ENCODE results near the gene LORICRIN.
"Not testable (repeated sequence)": the region's sequence is repeated elsewhere in the genome, so short reads cannot be mapped to it uniquely, and the experiment has no call there.

The LORICRIN gene, protein sequence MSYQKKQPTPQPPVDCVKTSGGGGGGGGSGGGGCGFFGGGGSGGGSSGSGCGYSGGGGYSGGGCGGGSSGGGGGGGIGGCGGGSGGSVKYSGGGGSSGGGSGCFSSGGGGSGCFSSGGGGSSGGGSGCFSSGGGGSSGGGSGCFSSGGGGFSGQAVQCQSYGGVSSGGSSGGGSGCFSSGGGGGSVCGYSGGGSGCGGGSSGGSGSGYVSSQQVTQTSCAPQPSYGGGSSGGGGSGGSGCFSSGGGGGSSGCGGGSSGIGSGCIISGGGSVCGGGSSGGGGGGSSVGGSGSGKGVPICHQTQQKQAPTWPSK

DNA sequence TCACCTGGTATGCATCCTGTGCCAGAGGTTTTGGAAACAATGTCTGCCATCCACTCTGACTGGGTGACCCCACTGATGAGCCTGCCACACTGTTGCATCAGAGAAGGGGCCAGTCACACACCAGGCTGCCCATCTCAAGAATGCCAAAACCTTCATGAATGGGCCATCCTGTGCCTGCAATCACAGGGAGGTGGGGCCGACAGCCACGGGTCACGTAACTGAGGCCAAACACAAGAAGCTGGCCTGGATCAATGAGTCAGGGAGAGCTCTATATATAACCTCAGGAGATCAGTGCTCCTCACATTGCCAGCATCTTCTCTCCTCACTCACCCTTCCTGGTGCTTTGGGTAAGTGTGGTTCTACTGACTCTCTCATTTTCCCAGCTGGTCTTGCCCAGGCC lies at the start of gene LORICRIN:
Gene LORICRIN (plus strand): TSS at position 301 of the 400 bp plus-strand sequence. CDS start 1,263 bp downstream, outside the sequence.
- no peak for DNase-seq

DNA sequence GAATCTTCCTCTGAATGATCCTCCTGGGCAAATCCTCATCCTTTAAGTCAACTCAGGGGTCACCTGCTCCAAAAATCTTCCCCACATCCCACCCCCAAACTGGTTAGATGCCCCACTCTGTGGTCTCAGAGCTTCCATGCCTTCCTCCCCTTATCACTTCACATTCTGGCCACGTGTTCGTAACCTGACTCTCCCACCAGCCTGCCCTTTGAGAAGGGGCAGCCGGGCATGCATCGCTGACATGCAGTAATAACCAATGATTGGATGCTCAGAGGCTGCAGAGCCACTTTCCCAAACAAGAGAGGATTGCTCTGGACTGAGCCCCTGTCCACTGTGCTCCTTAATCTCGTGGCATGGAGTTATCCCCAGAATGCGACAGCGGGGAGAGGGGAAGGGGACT lies 49.3 kb upstream of the LORICRIN start:
- no peak for DNase-seq

DNA sequence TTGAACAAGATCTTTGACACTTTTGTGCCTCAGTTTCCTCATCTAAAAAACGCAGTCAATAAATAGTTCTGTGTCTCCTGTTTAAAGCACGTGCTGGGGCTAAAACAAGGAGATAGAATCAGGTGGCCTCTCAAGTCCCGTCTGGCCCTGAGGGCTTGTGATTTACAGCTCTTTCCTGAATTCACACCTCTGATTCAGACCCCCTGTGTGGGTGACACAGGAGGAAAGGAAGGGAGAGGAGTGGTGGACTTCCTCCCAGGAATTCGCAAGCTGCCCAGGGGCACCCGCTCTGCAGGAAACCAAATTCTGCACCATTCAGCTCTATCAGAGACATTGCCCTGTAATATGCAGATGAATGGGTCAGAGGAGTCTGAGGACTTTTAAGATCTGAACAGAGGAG lies 47.3 kb upstream of the LORICRIN start:
- DNase-seq, result no peak

DNA sequence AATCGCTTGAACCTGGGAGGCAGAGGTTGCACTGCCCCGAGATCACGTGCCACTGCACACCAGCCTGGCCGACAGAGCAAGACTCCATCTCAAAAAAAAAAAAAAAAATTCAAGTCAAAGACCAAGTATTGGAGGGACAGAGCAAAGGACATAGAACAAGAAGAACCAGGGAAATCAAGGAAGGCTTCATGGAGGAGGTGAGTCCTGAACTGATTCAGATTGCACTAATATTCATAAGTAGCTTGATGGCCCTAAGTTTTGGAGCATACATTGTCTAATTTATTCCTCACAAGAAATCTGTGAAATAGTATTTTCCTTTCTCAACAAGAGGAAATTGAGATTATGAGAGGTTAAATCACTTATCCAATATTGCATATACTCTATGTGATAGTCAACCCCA lies 46.0 kb upstream of the LORICRIN start:
- no peak for DNase-seq

DNA sequence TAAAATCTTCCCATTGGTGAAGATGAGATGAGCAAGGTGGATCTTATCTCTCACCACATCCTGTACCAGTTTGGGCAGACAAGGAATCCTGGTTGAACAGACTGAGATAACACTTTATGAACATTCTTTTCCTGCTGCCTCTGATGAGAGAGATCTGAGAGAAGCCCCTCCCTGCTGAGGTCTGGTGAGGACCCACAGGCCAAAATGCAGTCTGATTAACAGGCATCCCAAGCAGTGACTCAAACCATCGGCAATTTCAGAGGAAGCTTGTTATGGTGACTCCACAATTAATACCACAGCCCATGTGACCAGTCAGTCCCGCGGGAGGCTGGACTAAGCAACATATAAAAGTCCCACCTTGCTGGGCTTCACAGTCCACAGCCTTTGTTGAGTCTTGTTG lies 42.3 kb upstream of the LORICRIN start, which contains the start of gene PRR9:
Gene PRR9 (plus strand): TSS at position 373 of the 400 bp plus-strand sequence. CDS start 561 bp downstream, outside the sequence.
- no peak for DNase-seq

DNA sequence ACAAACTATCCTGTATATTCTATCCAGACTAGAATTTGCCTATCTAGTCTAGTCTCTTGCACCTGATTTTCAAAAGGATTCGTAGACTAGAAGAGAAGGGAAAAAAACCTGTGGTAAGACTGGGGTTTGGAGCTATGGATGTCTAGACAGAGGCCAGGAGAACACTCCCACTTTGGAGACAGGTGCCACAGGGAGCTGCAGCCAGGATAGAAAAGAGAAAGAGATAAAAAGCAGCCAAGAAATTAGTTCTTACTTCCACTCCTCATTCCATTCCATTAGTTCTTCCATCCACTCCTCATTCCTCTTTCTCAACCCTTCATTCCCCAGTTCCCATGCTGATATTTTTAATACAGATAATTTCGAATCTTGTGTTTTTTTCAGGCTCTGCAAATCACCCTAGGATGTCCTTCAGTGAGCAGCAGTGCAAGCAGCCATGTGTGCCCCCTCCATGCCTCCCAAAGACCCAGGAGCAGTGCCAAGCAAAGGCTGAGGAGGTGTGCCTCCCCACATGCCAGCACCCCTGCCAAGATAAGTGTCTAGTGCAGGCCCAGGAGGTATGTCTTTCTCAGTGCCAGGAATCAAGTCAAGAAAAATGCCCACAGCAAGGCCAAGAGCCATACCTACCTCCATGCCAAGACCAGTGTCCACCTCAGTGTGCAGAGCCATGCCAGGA lies 41.6 kb upstream of the LORICRIN start:
- no peak for DNase-seq

DNA sequence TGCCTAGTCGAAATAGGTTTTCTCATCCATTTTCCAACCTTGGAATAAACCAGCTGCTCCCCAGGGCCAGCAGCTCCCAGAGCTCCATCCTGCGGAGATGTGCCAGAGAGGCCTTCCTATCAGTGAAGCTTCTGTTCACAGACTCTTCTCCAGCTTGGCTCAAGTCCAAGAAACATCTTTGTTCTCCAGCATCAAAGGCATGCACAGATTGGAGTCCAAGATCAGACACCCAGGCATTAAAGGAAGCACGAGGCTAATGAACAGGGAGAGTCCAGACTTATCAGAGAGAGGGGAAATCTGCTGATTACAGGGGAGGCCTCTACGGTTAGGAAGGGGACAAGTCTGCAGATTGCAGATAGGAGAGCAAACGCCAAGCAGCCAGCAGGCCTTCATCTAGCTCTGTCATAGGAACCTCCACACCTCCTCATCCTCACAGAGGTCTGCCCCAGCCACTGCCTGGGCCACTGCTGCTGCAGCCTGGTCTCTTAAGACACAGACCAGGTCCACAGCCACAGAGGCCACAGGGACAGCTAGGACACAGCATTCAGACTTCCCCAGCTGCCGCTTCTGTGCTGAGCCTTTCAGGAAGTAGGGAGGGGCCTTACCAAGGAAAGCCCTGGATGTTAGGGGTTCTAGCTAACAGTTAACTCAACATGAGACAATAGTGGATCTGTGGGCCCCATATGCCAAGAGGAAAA lies 38.7 kb upstream of the LORICRIN start:
- DNase-seq, result no peak

DNA sequence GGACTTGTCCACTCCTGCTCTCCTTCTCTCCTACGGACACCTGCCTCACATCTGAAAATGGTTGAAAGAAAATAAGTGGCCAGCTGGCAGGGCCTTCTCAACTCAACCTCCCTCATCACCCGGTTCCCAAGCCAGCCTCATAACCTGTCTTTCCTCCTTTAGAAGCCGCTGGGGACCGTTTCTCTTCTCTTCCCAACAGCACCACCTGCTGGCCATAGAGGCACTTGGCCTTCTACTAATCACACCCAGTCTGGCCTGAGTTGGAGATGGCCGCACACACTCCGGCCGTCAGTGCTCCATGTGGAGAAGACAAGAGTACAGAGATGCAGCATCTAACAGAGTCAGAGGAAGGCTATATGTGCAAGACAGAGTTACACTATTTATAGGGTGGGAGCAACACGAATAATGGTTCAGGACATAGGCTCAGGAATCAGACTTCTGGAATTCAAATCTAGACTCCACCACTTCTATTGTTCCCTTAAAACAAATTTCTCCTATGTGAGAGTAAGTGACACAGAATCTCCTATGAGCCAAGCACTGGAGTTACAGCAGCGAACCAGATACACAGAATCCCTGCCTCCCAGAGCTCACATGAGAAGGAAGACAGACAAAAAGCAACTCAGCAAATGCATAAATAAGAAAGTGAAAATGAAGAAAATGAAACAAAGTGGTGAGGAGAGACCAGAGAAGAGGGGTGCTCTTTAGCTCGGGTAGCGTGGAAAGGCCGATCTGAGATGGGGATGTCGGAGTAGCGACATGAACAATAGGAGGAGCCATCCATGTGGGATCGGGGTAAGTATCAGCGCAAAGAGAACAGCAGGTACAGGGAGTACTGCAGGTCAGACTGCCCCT lies 36.2 kb upstream of the LORICRIN start:
- DNase-seq, result peak; percentile 21

DNA sequence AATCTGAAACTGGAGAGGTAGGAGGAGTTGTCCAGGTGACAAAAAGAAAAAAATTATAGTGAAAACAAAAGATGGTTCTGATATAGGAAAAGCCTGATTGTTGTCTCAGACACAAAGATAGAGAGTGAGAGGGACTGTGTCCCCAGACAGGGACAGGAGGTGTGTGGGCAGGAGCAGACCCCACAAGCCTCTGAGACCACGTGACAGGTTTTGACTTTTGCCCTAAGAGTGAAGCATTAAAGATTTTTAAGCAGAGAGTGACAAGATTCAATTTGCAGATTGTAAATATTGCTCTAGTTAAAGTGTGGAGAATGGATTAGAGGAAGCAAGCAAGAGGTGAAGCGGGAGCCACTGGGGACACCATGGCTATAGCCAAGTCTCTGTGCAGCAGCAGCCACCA lies 31.7 kb upstream of the LORICRIN start:
- DNase-seq, result no peak

DNA sequence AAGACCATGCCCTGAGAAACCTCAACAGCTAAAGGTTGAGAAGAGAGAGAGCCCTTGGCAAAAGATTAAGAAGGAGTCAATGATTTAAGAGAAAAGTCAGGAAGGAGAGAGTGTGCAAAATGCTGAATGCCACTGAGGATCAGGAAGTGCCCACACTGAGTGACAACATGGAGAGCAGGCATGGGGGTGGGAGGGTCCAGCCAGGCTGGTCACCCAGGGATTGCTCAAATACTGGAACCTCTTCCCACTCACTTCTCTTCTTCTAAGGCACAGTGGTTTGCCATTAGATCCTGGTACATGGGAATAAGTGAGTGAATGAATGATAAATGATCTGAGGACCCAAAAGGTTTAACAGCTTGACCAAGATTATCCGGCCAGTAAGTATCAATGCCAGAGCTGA lies 31.0 kb upstream of the LORICRIN start:
- no peak for DNase-seq

DNA sequence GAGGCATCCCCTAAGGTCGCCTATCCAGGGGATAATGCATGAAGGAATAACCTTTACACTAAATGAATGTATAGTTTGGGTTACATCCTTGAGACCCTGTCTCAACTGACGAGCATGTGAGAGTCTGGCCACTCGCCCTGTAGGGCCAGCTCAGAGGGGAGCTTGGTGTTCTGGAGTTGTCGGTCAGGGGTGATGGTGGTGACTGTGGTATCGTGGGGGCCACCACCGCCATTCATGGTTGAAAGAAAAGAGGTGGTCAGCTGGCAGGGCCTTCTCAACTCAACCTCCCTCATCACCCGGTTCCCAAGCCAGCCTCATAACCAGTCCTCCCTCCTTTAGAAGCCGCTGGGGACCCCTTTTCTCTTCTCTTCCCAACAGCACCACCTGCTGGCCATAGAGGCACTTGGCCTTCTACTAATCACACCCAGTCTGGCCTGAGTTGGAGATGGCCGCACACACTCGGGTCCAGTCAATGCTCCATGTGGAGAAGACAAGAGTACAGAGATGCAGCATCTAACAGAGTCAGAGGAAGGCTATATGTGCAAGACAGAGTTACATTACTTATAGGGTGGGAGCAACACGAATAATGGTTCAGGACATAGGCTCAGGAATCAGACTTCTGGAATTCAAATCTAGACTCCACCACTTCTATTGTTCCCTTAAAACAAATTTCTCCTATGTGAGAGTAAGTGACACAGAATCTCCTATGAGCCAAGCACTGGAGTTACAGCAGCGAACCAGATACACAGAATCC lies 30.2 kb upstream of the LORICRIN start:
- not testable (repeated sequence) for DNase-seq

DNA sequence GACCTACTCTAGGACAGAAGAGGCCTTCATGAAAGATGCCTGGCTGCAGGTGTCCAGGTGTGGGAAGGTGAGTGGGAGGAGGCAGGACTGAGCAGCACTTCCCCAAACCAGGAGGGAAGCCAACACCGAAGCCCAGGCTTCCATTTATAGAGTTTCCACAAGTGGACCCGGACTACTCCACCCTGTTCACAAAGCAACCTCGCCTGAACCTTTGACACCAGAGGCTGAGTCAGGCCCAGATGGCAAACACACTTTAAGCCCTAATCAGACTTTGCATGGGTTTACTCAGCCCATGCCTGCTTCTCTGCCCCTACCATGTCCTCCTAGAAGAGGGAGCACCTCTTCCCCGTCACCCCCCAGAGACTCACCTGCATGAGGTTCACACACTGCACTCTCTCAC lies 28.1 kb upstream of the LORICRIN start:
- no peak for DNase-seq

DNA sequence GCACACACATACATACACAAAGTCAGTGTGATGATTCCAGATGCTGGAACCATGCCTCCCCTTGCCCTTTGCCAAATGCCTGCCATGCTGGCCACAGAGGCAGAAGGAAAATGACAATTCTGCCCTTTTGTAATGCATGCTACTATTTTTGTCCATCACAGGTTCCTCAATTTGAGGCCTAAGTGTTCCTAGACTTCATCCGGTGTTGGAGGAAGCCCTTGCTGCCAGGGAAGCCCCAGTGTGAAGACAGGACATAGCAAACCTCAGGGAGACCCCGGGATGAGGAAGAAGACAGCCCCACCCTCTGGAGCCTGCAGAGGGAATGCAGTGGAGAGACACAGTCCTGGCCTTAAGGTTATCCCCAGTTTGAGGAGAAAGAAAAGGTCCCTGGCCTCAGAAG lies 27.7 kb upstream of the LORICRIN start:
- DNase-seq, result no peak

DNA sequence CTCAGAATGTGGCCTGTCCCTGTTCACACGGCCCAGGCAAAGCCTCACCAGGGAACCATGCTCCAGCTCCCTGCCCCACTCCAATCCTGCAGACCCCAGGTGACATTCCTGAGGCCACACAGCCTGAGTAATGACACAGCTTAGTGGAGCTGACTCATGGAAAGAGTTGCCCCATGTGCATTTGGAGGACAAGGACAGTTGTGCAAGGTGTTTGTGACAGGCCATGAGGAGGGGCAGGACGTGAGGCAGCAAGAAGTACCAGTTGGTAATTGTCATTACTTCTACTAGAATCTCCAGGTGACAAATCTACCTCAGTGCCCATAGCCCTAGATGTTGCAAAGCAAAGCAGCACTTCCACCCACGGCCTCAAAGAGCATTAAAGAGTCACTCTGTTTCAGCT lies 26.9 kb upstream of the LORICRIN start:
- no peak for DNase-seq

DNA sequence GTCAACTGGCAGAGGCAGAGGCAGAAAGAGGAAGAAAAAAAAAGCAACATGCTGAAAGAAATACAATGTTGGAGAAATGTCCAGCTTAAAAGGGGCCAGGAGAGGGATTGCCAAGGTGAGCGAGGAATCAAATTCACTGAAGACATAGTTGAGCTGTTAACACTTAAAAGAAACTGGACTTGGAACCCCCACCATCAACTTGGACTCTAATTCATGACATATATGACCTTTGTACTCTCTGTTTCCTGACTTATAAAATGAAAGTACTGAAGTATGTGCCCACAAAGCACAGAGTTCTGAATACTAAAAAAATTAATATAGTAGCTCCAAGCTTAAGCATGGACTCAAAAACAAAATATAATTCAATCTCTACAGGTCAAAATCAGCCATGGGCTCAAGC lies 26.0 kb upstream of the LORICRIN start:
- no peak for DNase-seq

DNA sequence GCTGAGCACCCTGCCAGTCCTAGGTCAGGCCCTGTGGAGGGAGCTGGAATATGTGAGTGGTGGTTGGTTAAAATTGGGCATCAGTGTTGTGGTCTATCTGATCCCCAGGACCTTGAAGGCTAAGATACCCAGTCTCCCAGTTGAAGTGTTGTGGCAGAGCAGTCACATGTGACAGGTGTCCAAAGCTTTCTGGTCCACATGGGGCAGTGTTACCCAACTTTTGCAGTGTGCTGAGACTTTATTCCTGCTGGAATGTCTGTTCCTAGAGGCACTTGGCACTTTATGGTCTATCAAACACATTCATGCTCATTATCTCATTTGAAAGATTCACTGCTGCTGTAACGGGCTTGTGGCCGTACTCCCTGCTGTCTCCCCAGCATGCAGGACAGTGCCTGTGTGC lies 21.0 kb upstream of the LORICRIN start:
- no peak for DNase-seq

DNA sequence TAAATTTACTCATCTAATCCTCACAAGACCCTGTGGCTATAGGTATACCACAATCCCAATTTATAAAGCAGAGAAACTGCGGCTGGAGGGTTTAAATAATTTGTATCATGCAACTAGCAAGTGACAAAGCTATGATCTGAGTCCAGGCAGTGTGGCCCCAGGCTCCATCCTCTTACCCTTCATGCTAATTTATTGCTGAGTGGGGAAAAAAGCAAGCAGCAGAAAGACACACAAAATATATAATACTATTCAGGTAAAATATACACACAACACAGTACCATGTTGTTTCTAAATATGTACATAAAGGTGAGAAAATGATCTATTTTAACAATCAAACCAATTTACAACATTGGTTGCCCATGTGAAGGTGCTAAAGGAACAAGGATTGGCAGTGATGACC lies 17.3 kb upstream of the LORICRIN start:
- DNase-seq, result no peak

DNA sequence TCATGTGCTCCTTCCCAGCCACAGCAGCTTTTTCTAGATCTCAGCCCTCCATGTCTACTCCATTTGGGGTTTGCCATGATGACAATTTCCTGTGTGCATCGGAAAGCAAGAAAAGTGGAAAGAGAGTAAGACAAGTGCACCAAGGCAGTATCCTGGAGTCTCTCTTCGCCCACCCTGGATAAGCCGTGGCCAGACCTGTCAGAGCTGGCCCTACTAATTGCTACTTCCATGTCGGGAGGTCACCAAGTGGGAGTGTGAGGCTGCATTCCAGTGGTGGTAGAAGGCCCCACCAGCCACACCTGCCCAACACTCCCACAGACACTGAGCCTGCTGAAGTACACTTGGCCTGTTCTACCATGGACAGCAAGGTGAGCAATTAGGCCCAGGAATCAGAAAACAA lies 14.0 kb upstream of the LORICRIN start:
- no peak for DNase-seq

DNA sequence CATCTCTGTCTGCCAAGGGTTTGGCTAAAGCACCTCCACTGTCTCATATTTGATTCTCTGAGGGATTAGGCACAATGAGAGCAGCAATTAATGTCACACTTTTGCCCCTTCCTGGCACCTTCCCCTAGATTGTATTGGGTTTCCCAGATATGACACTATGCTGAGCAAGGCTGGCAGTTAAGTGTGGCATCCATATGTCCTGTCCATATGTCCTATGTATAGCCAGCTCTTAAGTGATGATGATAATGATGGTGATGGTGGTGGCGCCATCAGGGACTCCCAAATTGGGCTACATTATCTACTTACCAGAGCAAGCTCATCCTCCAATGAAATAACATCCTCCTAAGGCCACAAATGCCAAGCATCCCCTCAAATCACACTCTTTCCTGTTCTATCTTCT lies 13.5 kb upstream of the LORICRIN start:
- DNase-seq, result no peak

DNA sequence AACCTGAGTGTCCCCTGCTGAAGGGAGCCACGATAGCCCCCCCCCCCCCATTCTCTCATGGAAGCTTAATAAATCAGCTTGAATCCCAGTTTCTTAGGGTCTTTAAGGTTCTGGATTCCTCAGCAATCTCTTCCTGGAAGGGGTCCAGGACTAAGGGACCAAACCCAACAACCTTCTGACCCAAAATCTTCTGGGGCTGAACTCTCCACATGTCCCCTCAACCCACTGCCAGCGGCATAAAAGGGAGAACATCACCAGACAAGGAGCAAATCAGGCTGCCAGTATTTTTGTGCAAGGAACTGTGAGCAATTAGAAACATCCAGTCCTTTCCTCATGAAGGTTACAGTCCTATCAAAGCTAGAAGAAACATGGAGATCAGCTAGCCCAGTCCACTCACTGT lies 12.7 kb upstream of the LORICRIN start:
- DNase-seq, result no peak

DNA sequence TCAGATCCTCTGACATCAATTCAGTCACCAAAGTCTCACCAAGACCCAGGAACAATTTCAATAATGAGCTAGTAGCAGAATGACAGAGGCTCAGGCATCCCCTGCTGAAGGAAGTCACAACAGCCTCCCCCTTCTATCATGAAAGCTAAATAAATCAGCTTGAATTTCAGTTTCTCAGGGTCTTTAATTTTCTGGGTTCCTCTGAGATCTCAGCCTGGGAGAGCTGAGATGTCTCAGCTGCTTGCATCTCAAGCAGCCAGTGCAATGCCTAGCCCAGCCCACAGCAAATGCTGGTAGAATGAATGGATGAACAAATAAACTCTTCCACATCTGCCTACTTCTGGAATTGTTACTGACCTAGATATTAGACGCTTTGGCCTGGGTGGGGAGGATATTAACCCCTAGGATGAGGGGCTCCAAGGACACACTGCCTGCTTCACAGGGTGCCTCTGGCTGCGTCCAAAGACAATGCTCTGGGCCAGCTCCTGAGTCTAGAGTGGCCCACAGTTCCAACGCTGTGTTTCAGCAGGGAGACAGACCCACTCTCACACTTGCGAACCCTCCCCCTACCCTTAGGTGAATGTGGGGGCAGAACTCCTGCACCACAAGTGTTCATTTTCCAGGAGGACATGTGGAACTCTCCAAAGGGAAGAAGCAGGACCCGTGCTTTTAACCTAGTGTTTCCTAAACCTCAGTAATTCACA lies 11.2 kb upstream of the LORICRIN start:
- DNase-seq, result no peak

DNA sequence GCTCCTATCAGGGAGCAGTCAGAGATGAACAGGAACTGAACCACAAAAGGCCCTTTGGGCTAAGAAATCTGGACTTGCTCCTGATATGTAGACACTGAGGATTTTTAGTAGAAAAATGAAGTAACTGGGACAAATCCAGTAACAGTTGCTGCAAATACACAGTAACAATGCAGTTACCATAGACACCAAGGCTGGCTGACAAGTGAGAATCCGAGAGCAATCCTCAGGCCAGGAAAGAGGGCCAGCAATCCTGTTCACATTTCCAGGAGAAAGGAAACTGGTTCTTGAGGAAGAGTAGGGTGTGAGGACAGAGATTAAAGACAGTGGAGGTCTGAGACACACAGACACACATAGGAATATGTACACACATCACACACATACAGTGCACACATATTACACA lies 9.3 kb upstream of the LORICRIN start:
- no peak for DNase-seq
